WI38 (cell line): ENCODE data around the gene POGLUT3.

Experiments used
- H3K4me3 ChIP-seq: 2 replicates; pipeline ENCODE4 v1.5.1; 2011; ENCODE audit warnings: low read depth, mild to moderate bottlenecking, control low read depth, low read length
- TF ChIP-seq, protein P1 (sequence below): IDR thresholded peaks from 2 replicates; pipeline ENCODE4 v1.5.1; 2012; ENCODE audit warnings: low read depth, mild to moderate bottlenecking, control low read depth, low read length

Gene POGLUT3

DNA sequence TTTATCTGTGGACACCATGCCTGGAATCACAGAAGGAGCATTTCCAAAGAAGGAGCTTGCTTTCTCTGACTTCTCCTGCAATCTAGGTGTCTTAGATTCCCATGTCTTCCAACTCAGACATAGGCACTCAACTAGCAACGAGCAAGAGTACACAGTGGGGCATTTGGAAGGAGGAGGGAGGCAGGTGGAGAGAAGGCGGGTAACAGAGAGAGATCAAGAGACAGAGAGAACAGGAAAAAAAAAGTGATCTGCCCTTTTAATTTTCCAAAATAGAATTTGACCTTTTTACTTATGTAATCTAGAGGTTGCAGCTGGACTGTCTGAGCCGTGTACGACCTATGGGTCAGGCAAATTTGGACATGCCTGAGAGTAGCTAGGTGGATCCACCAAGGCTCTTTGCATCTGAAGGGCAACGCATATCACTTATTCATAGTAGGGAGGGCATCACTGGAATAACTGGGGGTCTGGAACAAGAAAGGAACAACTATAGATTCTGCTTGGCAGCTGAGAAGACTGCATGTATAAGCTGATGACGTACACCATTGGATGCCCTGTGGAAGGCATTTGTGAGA, 37.3 kb upstream of the POGLUT3 start:
- TF ChIP-seq, protein P1, sequence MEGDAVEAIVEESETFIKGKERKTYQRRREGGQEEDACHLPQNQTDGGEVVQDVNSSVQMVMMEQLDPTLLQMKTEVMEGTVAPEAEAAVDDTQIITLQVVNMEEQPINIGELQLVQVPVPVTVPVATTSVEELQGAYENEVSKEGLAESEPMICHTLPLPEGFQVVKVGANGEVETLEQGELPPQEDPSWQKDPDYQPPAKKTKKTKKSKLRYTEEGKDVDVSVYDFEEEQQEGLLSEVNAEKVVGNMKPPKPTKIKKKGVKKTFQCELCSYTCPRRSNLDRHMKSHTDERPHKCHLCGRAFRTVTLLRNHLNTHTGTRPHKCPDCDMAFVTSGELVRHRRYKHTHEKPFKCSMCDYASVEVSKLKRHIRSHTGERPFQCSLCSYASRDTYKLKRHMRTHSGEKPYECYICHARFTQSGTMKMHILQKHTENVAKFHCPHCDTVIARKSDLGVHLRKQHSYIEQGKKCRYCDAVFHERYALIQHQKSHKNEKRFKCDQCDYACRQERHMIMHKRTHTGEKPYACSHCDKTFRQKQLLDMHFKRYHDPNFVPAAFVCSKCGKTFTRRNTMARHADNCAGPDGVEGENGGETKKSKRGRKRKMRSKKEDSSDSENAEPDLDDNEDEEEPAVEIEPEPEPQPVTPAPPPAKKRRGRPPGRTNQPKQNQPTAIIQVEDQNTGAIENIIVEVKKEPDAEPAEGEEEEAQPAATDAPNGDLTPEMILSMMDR = no peak
- no peak overlapping the region for H3K4me3 ChIP-seq

- TF ChIP-seq, protein P1 = no peak
- H3K4me3 ChIP-seq = no peak overlapping the region
Observed at GRCh38 chr11:108534274-108534882, 36.2 kb upstream of the POGLUT3 start.

DNA sequence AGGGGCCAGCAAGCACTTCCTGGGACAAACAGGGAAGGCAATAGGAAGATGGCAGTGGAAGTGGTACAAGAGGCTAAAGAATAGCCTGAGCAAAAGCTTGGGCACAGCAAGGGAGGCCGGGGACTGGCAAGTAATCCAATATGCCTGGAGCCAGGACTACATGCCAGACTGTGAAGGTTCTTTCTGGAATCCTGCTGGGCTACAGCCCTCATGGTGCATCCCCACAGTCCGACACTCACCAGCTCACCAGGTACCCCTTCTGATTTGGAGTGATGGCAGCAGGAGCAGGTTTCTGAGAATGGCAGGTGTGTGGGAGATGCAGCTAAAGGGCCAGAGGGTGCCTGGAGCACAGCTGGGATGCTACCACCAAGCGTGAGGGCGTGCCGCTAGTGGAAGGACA, 32.2 kb upstream of the POGLUT3 start:
- H3K4me3 ChIP-seq = no peak overlapping the region
- TF ChIP-seq, protein P1 = no peak

GRCh38 chr11:108527382-108527781, 29.2 kb upstream of the POGLUT3 start:
- no peak overlapping the region for H3K4me3 ChIP-seq
- TF ChIP-seq, protein P1 = no peak

DNA sequence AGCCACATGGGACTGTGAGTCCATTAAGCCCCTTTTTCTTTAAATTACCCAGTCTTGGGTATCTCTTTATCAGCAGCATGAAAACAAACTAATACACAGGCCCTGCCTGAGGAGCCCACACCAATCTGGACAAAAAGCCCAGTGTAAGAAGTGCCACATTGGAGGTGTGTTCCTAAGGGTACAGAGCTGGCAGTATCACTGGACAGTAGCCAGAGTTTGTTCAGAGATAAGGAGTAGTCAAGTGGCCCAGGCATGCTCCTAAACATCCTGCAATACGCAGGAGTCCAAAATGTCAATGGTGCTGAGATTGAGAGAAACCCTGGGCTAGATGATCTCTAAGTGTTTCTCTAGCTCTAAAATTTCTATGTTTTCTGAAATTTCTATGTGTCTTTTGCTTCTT, 27.0 kb upstream of the POGLUT3 start:
- TF ChIP-seq, protein P1 = no peak
- H3K4me3 ChIP-seq = no peak overlapping the region

DNA sequence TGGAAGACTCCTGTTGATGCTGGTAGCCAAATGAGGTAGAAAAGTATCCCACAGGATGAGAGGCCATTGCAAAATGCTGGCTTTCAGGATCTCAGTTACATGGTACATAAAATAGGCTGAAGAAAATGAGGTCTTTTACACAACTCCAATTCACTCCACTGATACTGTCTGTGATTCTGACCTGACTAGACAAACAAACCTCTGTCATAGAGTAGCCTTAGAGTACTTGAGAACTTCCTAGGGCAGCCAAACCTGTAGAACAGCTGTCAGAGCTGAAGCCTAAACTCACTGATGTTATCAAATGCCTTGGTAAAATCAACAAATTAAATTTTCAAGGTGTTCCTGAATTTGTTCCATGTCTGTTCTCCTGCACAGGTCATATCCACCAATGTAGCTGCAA, 26.2 kb upstream of the POGLUT3 start:
- TF ChIP-seq, protein P1 = no peak
- no peak overlapping the region for H3K4me3 ChIP-seq

DNA sequence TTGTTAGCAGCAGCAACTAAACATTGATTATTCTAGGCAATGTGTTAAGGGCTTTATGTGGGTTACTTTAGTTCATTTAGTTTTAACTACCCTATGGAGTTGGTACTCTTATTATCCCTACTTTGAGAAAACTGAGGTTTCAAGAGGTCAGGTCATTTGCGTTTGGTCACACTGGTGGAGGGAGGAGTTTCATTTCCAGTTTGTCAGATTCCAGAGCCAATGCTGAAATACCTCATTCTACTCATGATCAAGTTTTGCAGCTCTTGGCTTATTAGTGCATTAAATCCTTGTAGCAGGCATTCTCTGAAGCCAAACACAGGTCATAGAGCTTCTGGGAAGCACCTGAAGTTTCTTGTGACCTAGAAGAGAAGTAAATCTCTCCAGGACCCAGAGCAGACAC, 24.1 kb upstream of the POGLUT3 start:
- no peak overlapping the region for H3K4me3 ChIP-seq
- TF ChIP-seq, protein P1 = no peak
